Measurements from ENCODE around the gene FBXW8. TPM values are rescaled to one million over a fixed set of nuclear protein-coding genes. Genes with fewer than 3 reads are reported as not detected.

FBXW8 gene
- total RNA-seq, 6 experiments from 2014 or later = 4.5 to 9.6 (median 6.3) TPM

DNA sequence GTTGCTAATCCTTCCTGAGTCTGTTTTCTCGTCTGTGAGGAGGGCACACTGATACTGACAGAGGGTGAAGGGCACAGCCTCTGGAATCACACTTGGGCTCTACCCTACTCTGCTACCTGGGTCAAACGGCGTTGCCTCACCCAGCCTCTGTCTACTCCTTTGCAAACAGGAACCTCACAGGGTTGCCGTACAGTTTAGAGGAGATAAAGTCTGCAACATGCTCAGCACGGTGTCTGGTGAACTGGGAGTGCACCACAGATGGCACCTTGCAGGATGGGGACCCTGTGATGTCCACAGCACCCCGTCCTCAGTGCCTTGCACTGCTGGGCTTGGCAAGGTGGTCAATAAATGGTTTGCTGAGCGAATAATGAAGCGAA lies 150.2 kb downstream of the FBXW8 start:
- DNase-seq = no peak
- Histone ChIP-seq H3K27ac (no peak overlapping the region), H3K36me3 (no peaks in the 10 kb centered on the region), H3K27me3 (no peaks in the 10 kb centered on the region), H3K4me3 (no peak overlapping the region), H3K9me3 (no peaks in the 10 kb centered on the region), H3K4me1 (no peaks in the 10 kb centered on the region)
- no peak for ATAC-seq
- WGBS (ENCODE audit: insufficient coverage, low coverage, low lambda C conversion rate, missing lambda C conversion rate) = 29% methylated on average over 6 of the region's 8 CpGs
- intact Hi-C loops (cut with DNase I) = no loop called here
- TF ChIP-seq POLR2A (IDR thresholded peaks at IDR 0.05) = no peak
- TF ChIP-seq, protein P1, sequence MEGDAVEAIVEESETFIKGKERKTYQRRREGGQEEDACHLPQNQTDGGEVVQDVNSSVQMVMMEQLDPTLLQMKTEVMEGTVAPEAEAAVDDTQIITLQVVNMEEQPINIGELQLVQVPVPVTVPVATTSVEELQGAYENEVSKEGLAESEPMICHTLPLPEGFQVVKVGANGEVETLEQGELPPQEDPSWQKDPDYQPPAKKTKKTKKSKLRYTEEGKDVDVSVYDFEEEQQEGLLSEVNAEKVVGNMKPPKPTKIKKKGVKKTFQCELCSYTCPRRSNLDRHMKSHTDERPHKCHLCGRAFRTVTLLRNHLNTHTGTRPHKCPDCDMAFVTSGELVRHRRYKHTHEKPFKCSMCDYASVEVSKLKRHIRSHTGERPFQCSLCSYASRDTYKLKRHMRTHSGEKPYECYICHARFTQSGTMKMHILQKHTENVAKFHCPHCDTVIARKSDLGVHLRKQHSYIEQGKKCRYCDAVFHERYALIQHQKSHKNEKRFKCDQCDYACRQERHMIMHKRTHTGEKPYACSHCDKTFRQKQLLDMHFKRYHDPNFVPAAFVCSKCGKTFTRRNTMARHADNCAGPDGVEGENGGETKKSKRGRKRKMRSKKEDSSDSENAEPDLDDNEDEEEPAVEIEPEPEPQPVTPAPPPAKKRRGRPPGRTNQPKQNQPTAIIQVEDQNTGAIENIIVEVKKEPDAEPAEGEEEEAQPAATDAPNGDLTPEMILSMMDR (IDR thresholded peaks at IDR 0.05) = no peak

DNA sequence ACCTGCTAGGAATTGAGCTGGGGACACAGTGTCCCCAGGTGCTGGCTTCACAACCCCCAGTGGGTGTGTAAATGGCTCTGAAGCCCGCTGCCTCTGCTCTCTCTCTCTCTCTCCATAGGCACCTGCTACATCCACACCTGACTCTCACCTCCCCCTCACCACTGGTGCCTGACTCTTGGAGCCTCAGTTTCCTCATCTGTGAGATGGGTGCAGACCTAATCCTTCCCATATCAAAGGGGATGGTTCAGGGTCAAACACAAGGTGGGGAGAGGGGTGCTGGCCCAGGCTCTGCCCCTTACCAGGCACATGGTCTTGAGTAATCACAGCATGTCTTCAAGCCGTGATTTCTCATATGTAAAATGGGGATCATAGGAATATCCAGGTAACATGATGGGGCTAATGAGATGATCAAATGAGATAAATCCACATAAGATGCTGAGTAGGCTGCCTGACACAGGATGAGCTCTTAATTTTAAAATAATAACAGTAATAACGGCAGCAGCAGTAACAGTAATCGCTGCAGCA lies 150.9 kb downstream of the FBXW8 start:
- Histone ChIP-seq H3K27ac (no peak overlapping the region), H3K36me3 (no peaks in the 10 kb centered on the region), H3K9me3 (no peaks in the 10 kb centered on the region), H3K4me3 (no peak overlapping the region), H3K4me1 (no peaks in the 10 kb centered on the region), H3K27me3 (no peaks in the 10 kb centered on the region)
- ATAC-seq (no peak), DNase-seq (no peak)
- TF ChIP-seq, protein P1 (IDR thresholded peaks at IDR 0.05) = no peak
- TF ChIP-seq POLR2A (IDR thresholded peaks at IDR 0.05) = no peak
- intact Hi-C loops (cut with DNase I) = no loop called here
- 66% methylated on average over 4 of the region's 4 CpGs for WGBS (ENCODE audit: insufficient coverage, low coverage, low lambda C conversion rate, missing lambda C conversion rate)

DNA sequence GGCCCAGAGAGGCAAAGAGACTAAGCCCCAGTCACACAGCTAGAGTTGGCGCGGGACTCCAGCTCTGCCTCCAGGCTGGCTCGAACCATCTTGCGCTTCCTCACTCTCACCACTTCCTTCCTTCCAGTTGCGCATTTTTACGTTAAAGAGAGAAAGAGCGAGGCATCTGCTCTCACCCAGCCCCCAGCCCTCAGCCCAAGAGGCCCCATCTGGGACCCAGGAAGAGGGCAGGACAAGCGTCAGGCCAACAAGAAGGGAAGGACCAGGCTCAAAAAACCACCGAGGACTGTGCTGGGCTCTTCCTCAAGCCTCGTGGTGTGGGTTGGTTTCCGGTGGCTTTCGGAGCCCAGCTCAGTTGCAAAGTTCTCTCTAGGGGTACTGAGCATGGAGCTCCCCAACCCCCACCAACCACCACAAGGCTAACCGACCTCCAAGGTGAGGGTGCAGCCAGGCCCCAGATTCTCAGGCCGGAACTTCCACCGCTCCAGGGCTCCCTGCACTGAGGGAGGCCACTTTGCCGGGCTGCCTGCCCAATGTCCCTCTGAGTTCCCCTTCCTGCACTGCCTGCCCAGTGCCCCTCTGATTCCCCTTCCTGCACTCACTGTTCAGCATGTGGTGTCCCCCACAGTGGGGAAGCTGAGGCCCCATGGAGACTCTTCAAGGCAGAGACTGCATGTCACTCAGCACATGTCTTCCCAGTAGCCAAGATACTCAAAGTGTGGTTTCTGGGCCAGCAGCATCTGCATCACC lies 152.6 kb downstream of the FBXW8 start:
- WGBS (ENCODE audit: insufficient coverage, low coverage, low lambda C conversion rate, missing lambda C conversion rate) = 23% methylated on average over 3 of the region's 16 CpGs
- intact Hi-C loops (cut with DNase I) = no loop called here
- TF ChIP-seq POLR2A (IDR thresholded peaks at IDR 0.05) = no peak
- TF ChIP-seq, protein P1 (IDR thresholded peaks at IDR 0.05) = no peak
- Histone ChIP-seq H3K4me1 (no peaks in the 10 kb centered on the region), H3K4me3 (no peak overlapping the region), H3K9me3 (no peaks in the 10 kb centered on the region), H3K27ac (no peak overlapping the region), H3K27me3 (no peaks in the 10 kb centered on the region), H3K36me3 (no peaks in the 10 kb centered on the region)
- no peak for DNase-seq
- ATAC-seq = peak; percentile 48 to 57 (median 54)

DNA sequence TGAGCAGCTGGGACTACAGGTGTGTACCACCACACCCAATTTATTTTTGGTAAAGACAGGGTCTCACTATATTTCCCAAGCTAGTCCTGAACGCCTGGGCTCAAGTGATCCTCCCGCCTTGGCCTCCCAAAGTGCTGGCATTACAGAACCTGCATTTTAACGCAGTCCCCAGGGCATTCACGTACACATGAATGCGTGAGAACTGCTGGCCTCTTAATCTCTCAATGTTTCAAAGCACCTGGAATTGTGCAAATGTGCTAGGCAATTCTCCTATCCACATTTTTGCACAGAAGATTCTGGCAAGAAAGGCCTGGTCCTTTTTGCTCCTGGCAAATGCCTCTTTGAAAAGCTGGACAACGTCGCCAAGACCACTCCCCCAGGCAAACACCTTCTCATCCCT lies 153.3 kb downstream of the FBXW8 start:
- no peak for DNase-seq
- no peak overlapping the region for H3K4me3 ChIP-seq
- H3K27me3 ChIP-seq = no peaks in the 10 kb centered on the region
- H3K27ac ChIP-seq = no peak overlapping the region
- no peak for ATAC-seq
- no peaks in the 10 kb centered on the region for H3K36me3 ChIP-seq
- TF ChIP-seq, protein P1 (IDR thresholded peaks at IDR 0.05) = no peak
- no peak for TF ChIP-seq POLR2A (IDR thresholded peaks at IDR 0.05)
- intact Hi-C loops (cut with DNase I) = no loop called here
- no peaks in the 10 kb centered on the region for H3K4me1 ChIP-seq
- no peaks in the 10 kb centered on the region for H3K9me3 ChIP-seq
- 91% methylated on average over 6 of the region's 7 CpGs for WGBS (ENCODE audit: insufficient coverage, low coverage, low lambda C conversion rate, missing lambda C conversion rate)
